CD4-positive, CD25-positive, alpha-beta regulatory T cell (primary cell): ENCODE results near the gene NUCKS1. TPM values are rescaled to one million over a fixed set of nuclear protein-coding genes. Genes with fewer than 3 reads are reported as not detected.
A peak's percentile ranks its signal among the peaks of the same experiment; 100 is the strongest.

Source experiments
- ATAC-seq, 2 donors: fragments of 150-1000 bp; cut with Tn5 transposase; one replicate each; pipeline ENCODE4 v1.10.0; 2021; ENCODE audit warnings: low read depth in 2 of 2, moderate number of reproducible peaks in 2 of 2, moderate library complexity in 1 of 2
- DNase-seq, 3 donors: peaks; one replicate each; pipeline versions ENCODE4 v3.0.0 to v3.0.0-alpha.2; 2012 to 2022; ENCODE audit warnings: mixed read lengths in 1 of 3
- H3K27ac ChIP-seq: one replicate; pipeline ENCODE4 v1.7.0; 2013; ENCODE audit warnings: mild to moderate bottlenecking, low read length; ENCODE audit not compliant: insufficient read depth, poor library complexity, severe bottlenecking
- H3K27me3 ChIP-seq: one replicate; pipeline ENCODE4 v1.7.0; 2013; ENCODE audit warnings: low read length; ENCODE audit not compliant: control insufficient read depth, insufficient read depth
- H3K36me3 ChIP-seq: one replicate; pipeline ENCODE4 v1.7.0; 2013; ENCODE audit warnings: mild to moderate bottlenecking, low read length, moderate library complexity; ENCODE audit not compliant: control insufficient read depth, insufficient read depth
- H3K4me1 ChIP-seq: 2 replicates; pipeline ENCODE4 v1.7.0; 2013; ENCODE audit warnings: mild to moderate bottlenecking, low read length; ENCODE audit not compliant: insufficient read depth, control insufficient read depth, poor library complexity, severe bottlenecking
- H3K4me3 ChIP-seq: one replicate; pipeline ENCODE4 v1.7.0; 2013; ENCODE audit warnings: low read depth, mild to moderate bottlenecking, low read length, moderate library complexity
- H3K9me3 ChIP-seq, 2 experiments: 1 replicate in 1 of 2; 2 replicates in 1 of 2; pipeline ENCODE4 v1.7.0; 2013; ENCODE audit warnings: low read length in 2 of 2, mild to moderate bottlenecking in 1 of 2, moderate library complexity in 1 of 2; ENCODE audit not compliant: control insufficient read depth in 2 of 2
- H3K27ac Mint-ChIP-seq, 3 donors: one replicate each; pipeline ENCODE4 v1.8.0; 2020 to 2022; ENCODE audit warnings: mild to moderate bottlenecking in 3 of 3, mixed read lengths in 3 of 3, moderate library complexity in 2 of 3
- H3K27me3 Mint-ChIP-seq: one replicate; pipeline ENCODE4 v1.8.0; 2022; ENCODE audit warnings: mild to moderate bottlenecking, mixed read lengths
- H3K36me3 Mint-ChIP-seq: one replicate; pipeline ENCODE4 v1.8.0; 2020; ENCODE audit warnings: mixed read lengths
- H3K4me1 Mint-ChIP-seq, 4 donors: one replicate each; pipeline ENCODE4 v1.8.0; 2020 to 2022; ENCODE audit warnings: mixed read lengths in 4 of 4, mild to moderate bottlenecking in 1 of 4
- H3K4me3 Mint-ChIP-seq, 4 donors: one replicate each; pipeline ENCODE4 v1.8.0; 2020 to 2022; ENCODE audit warnings: mild to moderate bottlenecking in 4 of 4, mixed read lengths in 4 of 4, moderate library complexity in 3 of 4
- H3K9me3 Mint-ChIP-seq, 7 donors: one replicate each; pipeline ENCODE4 v1.8.0; 2020 to 2022; ENCODE audit warnings: mixed read lengths in 7 of 7, mild to moderate bottlenecking in 3 of 7, moderate library complexity in 2 of 7
- polyA plus RNA-seq, 4 donors: library from polyadenylated mRNA; unstranded; fragments of 300-500 nt; fragmentation: Illumina TruSeq; gene quantifications; one replicate each; pipeline ENCODE4 v1.2.3, GENCODE V29; 2021
- total RNA-seq: library from RNA; stranded (reverse); gene quantifications from one replicate; pipeline ENCODE4 v1.2.3, GENCODE V29; 2022

Gene NUCKS1
- total and polyA plus RNA-seq, 5 donors from 2014 or later = 12.9 to 72.0 (median 13.3) TPM

DNA sequence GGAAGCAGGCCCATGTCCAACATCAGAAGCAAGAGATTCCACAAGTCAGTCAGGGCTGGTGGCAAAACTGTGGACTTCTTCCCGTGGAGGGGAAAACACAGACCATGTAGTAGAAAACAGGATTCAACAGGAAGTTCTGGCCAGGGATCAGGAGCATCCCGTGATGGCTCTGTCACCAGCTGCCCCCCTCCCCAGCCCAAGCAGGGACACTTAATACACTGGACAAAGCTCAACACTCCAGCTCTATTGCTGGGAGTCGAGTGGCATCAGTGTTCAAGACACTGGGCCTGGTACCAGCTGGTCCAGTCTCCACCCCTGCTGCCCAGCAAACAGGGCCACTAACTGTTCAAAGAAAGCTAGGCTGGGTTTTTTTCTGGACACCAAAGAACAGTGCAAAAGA lies 73.4 kb downstream of the NUCKS1 start:
- H3K4me1 ChIP-seq = peaks cover 12% of the 10 kb centered on the region
- DNase-seq = no peak
- H3K9me3 ChIP-seq = no peaks in the 10 kb centered on the region
- H3K36me3 Mint-ChIP-seq = no peaks in the 10 kb centered on the region
- H3K36me3 ChIP-seq = no peaks in the 10 kb centered on the region
- no peak overlapping the region for H3K4me3 ChIP-seq
- H3K4me3 Mint-ChIP-seq = no peak overlapping the region
- H3K9me3 Mint-ChIP-seq = peaks cover 0 to 3% (median 0%) of the 10 kb centered on the region in 7 donors
- no peak overlapping the region for H3K27ac Mint-ChIP-seq
- H3K27me3 ChIP-seq = peaks cover 11% of the 10 kb centered on the region
- ATAC-seq = no peak
- no peak overlapping the region for H3K27ac ChIP-seq
- peaks cover 39% of the 10 kb centered on the region for H3K27me3 Mint-ChIP-seq
- H3K4me1 Mint-ChIP-seq = peaks cover 0 to 12% (median 3%) of the 10 kb centered on the region in 4 donors

DNA sequence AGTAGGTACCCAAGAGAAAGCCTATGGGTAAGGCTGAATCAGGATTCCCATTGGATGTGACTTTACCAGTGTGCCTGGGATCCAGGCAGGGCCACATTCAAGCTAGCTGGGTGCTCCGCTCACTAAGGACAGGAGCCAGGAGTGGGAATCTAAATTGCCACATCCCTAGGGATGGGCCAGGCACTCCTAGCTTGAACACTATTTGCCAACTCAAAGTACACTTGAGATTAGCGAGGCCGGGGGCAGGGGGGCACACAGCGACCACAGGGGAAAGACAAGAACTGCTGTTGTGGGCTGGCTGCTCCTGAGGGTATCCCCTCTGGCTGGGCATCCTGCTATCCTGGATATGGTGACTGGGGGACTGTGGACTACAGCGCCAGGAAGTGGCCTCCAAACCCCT lies 74.0 kb downstream of the NUCKS1 start:
- H3K36me3 ChIP-seq = no peaks in the 10 kb centered on the region
- Mint-ChIP-seq H3K36me3 (no peaks in the 10 kb centered on the region), H3K4me3 (no peak overlapping the region), H3K4me1 (peaks cover 0 to 12% (median 3%) of the 10 kb centered on the region in 4 donors), H3K27ac (no peak overlapping the region), H3K9me3 (peaks cover 0 to 3% (median 0%) of the 10 kb centered on the region in 7 donors), H3K27me3 (peaks cover 33% of the 10 kb centered on the region)
- H3K4me1 ChIP-seq = peaks cover 12% of the 10 kb centered on the region
- H3K4me3 ChIP-seq = no peak overlapping the region
- no peak for ATAC-seq
- DNase-seq = no peak
- H3K9me3 ChIP-seq = no peaks in the 10 kb centered on the region
- no peak overlapping the region for H3K27ac ChIP-seq
- peaks cover 8% of the 10 kb centered on the region for H3K27me3 ChIP-seq

GRCh38 chr1:205675247-205675646 lies 74.7 kb downstream of the NUCKS1 start:
- Mint-ChIP-seq H3K9me3 (no peaks in the 10 kb centered on the region), H3K27ac (no peak overlapping the region), H3K4me3 (no peak overlapping the region), H3K4me1 (peaks cover 0 to 7% (median 2%) of the 10 kb centered on the region in 4 donors), H3K27me3 (peaks cover 28% of the 10 kb centered on the region), H3K36me3 (no peaks in the 10 kb centered on the region)
- no peak for DNase-seq
- H3K4me3 ChIP-seq = no peak overlapping the region
- peaks cover 8% of the 10 kb centered on the region for H3K27me3 ChIP-seq
- H3K36me3 ChIP-seq = no peaks in the 10 kb centered on the region
- ATAC-seq = no peak
- no peaks in the 10 kb centered on the region for H3K9me3 ChIP-seq
- no peak overlapping the region for H3K27ac ChIP-seq
- peaks cover 12% of the 10 kb centered on the region for H3K4me1 ChIP-seq

DNA sequence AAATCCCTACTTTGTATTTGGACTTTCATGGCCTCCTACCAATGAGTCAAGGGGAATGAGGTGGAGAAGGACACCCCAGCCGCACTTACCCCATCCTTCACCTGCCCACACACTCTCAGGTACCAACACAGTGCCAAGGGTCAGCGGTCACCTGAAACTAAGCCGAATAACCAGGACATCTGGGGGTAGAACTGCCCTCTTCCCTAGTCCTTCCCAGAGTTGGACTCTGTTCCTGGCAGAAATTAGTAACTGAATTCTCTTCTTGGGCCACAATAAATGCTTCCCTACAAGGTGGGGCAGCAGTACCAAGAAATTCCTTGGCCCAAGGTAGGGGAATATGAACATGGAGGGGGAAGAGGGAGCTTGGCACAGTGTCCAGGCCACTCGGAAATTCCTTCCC lies 77.0 kb downstream of the NUCKS1 start:
- Mint-ChIP-seq H3K27ac (peak overlapping the region in 1 of 3 donors; percentile 38), H3K27me3 (peaks cover 29% of the 10 kb centered on the region), H3K9me3 (no peaks in the 10 kb centered on the region), H3K36me3 (no peaks in the 10 kb centered on the region), H3K4me1 (no peaks in the 10 kb centered on the region), H3K4me3 (no peak overlapping the region)
- no peaks in the 10 kb centered on the region for H3K9me3 ChIP-seq
- no peak overlapping the region for H3K4me3 ChIP-seq
- DNase-seq (no peak), ATAC-seq (no peak)
- no peaks in the 10 kb centered on the region for H3K27me3 ChIP-seq
- no peak overlapping the region for H3K27ac ChIP-seq
- no peaks in the 10 kb centered on the region for H3K36me3 ChIP-seq
- no peaks in the 10 kb centered on the region for H3K4me1 ChIP-seq

DNA sequence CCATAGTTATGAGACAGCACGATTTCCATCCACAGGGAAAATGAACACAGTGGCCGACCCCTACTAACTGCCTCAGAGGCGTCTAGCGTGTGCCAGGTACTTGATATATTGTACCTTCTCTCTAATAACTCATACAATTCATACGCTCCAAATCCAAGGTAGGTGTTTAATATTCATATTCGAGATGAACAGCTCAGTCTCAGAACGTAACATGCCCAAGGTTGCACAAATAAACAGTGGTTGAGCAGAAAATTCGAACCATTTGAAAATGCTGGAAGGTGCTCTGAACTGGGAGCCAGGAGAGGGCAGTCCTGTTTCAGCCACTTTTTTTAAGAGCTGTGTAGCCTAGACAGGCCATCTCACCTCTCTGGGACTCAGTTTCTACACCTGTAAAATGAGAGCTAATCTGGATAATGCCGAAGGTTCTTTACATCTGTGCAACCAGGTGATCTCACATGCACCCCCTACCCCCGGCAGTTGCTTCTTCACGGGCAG lies 77.5 kb downstream of the NUCKS1 start:
- H3K27me3 Mint-ChIP-seq = peaks cover 33% of the 10 kb centered on the region
- H3K9me3 Mint-ChIP-seq = no peaks in the 10 kb centered on the region
- DNase-seq (no peak), ATAC-seq (no peak)
- H3K27ac Mint-ChIP-seq = no peak overlapping the region
- no peaks in the 10 kb centered on the region for H3K4me1 ChIP-seq
- H3K4me1 Mint-ChIP-seq = no peaks in the 10 kb centered on the region
- no peaks in the 10 kb centered on the region for H3K27me3 ChIP-seq
- H3K4me3 Mint-ChIP-seq = no peak overlapping the region
- no peak overlapping the region for H3K27ac ChIP-seq
- no peaks in the 10 kb centered on the region for H3K36me3 Mint-ChIP-seq
- H3K9me3 ChIP-seq = no peaks in the 10 kb centered on the region
- H3K36me3 ChIP-seq = no peaks in the 10 kb centered on the region
- no peak overlapping the region for H3K4me3 ChIP-seq

- H3K36me3 Mint-ChIP-seq = no peaks in the 10 kb centered on the region
- no peak overlapping the region for H3K27ac ChIP-seq
Measured at GRCh38 chr1:205670611-205671430, 79.2 kb downstream of the NUCKS1 start.

GRCh38 chr1:205670150-205670446 lies 79.9 kb downstream of the NUCKS1 start:
- Histone ChIP-seq H3K4me1 (no peaks in the 10 kb centered on the region), H3K27ac (no peak overlapping the region), H3K36me3 (no peaks in the 10 kb centered on the region), H3K9me3 (no peaks in the 10 kb centered on the region), H3K4me3 (no peak overlapping the region), H3K27me3 (no peaks in the 10 kb centered on the region)
- no peak for ATAC-seq
- H3K36me3 Mint-ChIP-seq = no peaks in the 10 kb centered on the region
- no peak for DNase-seq
- no peaks in the 10 kb centered on the region for H3K4me1 Mint-ChIP-seq
- peaks cover 25% of the 10 kb centered on the region for H3K27me3 Mint-ChIP-seq
- H3K27ac Mint-ChIP-seq = no peak overlapping the region
- H3K9me3 Mint-ChIP-seq = no peaks in the 10 kb centered on the region
- H3K4me3 Mint-ChIP-seq = no peak overlapping the region

More at GRCh38 chr1:205670611-205671430, 79.2 kb downstream of the NUCKS1 start:
- H3K4me1 Mint-ChIP-seq = no peaks in the 10 kb centered on the region
- no peak overlapping the region for H3K4me3 Mint-ChIP-seq
- no peak overlapping the region for H3K27ac Mint-ChIP-seq
- H3K4me1 ChIP-seq = no peaks in the 10 kb centered on the region
- ATAC-seq (no peak), DNase-seq (no peak)
- H3K36me3 ChIP-seq = no peaks in the 10 kb centered on the region
- H3K27me3 ChIP-seq = no peaks in the 10 kb centered on the region
- H3K27me3 Mint-ChIP-seq = peaks cover 33% of the 10 kb centered on the region
- no peak overlapping the region for H3K4me3 ChIP-seq
- H3K9me3 ChIP-seq = no peaks in the 10 kb centered on the region
- H3K9me3 Mint-ChIP-seq = no peaks in the 10 kb centered on the region
